HG03097 (cell line): Measurements from ENCODE around the gene GALNT13.

Experiments used
- ATAC-seq: cut with Tn5 transposase; IDR thresholded peaks from one replicate; pipeline ENCODE4 v1.9.1; 2021; ENCODE audit not compliant: unreplicated experiment, low FRiP score

The GALNT13 gene

DNA sequence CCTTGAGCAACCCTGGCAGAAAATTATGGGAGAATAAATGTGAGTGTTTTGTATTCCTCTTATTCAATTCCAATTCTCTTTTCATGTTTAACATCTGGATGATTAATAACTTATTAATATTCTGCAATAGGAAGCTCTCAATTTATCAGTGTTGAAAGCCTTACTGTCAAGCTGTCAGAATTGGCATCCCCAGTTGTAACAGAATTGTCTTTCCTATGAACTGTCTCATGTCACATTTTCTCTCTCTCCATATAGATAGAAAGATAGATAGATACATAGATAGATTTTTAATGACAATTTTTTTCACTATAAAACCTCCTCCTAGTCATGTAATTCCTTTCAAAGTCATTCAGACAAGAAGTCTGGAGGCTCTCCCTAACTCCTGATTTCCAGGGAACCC lies 331.5 kb downstream of the GALNT13 start:
- no peak for ATAC-seq

GRCh38 chr2:154203902-154204301 lies 332.2 kb downstream of the GALNT13 start:
- ATAC-seq: no peak

GRCh38 chr2:154207288-154208047 lies 335.7 kb downstream of the GALNT13 start:
- no peak for ATAC-seq

DNA sequence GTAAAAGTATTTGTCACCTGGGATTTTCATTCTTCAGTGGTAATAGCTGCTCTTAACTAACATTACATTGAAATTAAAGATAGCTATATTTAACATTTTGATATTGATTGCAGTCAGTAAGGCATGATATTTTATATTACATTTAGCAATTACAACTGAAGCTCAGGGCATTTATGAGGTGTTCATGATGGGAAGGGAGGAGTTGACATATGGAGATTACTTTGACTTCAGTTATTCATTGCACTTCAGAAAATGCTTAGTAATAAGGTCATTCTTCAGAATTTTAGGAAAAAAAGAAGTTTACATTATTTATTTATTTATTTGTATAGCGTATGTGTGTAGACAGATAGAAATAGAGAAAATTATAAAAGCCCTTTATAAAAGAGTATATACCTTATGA lies 352.0 kb downstream of the GALNT13 start:
- ATAC-seq: no peak

- ATAC-seq: no peak
Observed at GRCh38 chr2:154226931-154227330, 355.2 kb downstream of the GALNT13 start.

DNA sequence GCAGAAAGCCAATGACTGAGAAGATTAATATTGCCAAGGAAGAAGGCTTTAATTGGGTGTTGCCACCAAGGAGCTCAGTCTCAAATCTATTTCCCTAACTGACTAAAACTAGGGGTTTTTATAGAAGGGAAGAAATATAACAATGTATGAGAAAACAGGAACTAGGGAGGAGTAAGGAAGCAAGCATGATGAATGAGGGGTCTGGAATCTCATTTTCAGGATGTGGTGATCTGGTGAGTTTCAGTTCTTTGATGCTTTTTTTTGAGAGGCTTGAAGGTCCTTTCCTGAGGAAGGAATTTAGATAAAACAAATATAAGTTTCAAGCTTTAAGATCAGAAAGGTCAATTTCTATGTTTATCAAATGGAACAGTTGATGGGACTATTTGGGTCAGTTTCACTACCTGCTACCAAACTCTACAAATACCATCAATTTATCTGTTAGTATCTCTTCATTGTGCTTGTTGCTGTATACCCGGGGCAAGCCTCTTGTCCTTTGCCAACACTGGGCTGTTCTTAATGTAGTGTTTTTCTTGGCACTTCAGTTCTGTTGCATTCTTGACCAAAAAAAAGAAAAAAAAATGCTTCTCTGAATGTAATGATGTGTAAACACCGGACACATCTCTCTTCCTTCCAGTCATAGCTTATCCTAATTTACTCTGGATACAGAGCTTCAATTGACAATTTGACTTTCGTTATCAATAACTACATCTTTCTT lies 357.0 kb downstream of the GALNT13 start:
- ATAC-seq: no peak

GRCh38 chr2:154229966-154230365 lies 358.2 kb downstream of the GALNT13 start:
- no peak for ATAC-seq

- ATAC-seq: no peak
Observed at GRCh38 chr2:154231021-154231420, 359.3 kb downstream of the GALNT13 start.

DNA sequence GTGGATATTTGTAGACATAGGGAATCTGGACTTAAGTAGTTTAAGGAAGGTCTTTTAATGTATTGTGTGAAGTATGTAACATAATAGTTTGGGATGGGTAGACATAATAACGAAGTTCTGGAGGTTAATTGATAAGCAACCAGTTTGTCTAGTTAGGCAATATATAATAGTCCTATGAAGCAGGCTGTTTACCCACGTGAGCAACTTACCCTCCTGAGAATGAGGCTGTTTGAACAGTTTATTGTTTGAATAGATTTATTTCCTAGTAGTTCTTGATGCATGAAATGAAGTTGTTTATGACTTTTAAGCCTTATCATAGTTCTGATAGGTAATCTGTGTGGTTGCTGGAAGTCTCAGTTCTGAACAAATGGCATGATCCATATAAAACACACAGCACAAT lies 361.5 kb downstream of the GALNT13 start:
- ATAC-seq: no peak

DNA sequence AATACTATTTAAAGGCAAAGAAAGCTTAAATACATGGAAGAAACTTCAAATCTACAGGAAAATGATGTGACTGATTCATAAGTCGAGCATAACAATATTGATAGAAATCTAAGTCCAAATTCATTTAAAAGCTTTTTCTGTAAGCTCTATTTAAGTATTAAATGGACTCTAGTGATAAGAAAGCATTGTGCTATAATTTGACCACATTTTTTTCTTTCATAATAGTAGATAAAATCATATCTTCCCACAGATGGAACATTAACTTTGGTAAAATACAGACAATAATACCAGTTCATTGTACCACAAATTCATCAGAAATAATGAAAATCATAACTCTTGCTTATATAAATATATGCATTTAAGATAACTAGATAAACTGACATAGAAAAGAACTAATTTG lies 366.5 kb downstream of the GALNT13 start:
- ATAC-seq: no peak

- no peak for ATAC-seq
Observed at GRCh38 chr2:154240316-154240715, 368.6 kb downstream of the GALNT13 start.

- ATAC-seq: no peak
Observed at GRCh38 chr2:154240921-154241379, 369.2 kb downstream of the GALNT13 start.

DNA sequence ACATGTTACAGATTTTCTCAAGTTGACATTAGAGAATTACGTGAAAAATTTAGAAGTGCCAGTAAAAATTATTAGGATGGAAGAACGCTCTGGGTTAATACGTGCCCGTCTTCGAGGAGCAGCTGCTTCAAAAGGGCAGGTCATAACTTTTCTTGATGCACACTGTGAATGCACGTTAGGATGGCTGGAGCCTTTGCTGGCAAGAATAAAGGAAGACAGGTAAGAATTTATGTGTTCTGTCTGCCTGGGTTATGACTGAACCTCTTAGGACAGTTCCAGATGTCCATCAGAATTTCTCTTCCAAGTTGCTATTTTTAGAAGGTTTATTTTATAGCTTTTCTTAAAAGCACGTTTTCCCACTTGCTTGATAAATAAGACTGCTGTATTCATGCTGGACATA lies 371.0 kb downstream of the GALNT13 start:
- ATAC-seq: no peak

DNA sequence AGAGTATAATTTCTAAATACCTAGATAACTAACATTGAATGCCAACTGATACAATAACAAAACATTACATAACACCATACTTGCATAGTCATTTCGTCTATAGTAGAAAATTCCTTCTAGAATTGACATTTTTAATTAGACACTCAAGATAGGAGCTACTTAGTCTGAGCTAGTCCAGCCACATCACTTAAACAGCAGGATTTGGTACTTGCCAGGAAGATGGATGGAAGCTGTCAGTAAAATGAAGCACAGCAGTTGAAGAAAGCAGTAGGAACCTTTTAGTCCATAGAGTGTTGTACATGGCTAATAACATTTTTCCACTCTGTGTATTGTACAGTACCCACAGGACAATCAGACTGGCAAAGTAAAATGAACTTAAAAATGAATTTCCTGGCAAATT lies 372.0 kb downstream of the GALNT13 start:
- ATAC-seq: no peak

DNA sequence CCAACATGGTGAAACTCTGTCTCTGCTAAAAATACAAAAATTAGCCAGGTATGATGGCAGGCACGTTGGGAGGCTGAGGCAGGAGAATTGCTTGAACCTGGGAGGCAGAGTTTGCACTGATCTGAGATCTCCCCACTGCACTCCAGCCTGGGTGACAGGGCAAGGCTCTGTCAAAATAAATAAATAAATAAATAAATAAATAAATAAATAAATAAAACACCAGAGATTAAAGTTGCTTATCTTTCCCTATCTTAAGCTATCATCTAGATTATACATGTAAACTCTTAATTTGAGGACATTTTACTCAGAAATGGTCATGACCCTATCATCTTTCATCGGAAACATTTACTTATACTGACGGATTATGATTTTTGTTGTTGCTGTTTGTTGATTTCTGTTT lies 373.2 kb downstream of the GALNT13 start:
- no peak for ATAC-seq

- no peak for ATAC-seq
Observed at GRCh38 chr2:154247503-154247902, 375.8 kb downstream of the GALNT13 start.

GRCh38 chr2:154256136-154256535 lies 384.4 kb downstream of the GALNT13 start:
- ATAC-seq: no peak

DNA sequence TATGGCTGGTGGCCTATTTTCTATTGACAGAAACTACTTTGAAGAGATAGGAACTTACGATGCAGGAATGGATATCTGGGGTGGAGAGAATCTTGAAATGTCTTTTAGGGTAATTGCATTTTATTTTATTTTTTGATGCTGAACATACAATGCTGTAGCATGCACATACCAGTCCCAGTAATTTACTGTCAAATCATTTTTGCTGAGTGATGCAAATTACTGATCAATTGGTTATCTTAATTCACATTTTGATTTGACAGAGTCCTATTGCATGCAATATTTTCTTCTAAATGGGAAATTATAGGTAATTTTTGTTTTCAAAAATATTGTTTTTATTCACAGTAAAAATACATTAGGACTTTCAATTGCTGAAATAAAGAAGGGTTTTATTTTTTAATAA lies 387.3 kb downstream of the GALNT13 start:
- no peak for ATAC-seq

GRCh38 chr2:154261473-154262027 lies 389.8 kb downstream of the GALNT13 start:
- ATAC-seq: no peak

- ATAC-seq: no peak
Observed at GRCh38 chr2:154263206-154263605, 391.5 kb downstream of the GALNT13 start.

DNA sequence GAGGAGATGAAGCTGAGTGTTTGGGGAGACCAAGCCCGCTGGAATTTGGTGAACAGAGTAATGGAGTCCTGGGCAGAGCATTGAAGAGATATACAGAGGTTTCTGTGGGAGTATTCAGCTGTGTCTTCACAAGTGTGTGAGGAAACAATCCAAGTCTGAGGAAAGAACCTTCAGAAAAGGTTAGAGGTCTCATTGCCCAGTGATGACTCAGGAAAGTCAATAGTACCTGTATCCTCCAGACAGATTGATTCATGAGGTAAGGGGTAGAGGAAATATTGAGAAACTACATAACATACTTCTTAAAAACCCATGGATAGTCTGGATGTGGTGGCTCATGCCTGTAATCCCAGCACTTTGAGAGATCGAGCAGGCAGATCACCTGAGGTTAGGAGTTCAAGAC lies 392.3 kb downstream of the GALNT13 start:
- no peak for ATAC-seq

GRCh38 chr2:154267983-154268382 lies 396.3 kb downstream of the GALNT13 start:
- no peak for ATAC-seq
